CD4-positive, alpha-beta T cell treated with Interleukin-4 for 1 hour (primary cell): ENCODE data around the gene DDX11.
"Not testable (repeated sequence)": the region's sequence is repeated elsewhere in the genome, so short reads cannot be mapped to it uniquely, and the experiment has no call there.

ENCODE experiments used
- DNase-seq, 2 donors: peaks; one replicate each; pipeline ENCODE4 v3.0.0-alpha.2; 2020 to 2022

The DDX11 gene

DNA sequence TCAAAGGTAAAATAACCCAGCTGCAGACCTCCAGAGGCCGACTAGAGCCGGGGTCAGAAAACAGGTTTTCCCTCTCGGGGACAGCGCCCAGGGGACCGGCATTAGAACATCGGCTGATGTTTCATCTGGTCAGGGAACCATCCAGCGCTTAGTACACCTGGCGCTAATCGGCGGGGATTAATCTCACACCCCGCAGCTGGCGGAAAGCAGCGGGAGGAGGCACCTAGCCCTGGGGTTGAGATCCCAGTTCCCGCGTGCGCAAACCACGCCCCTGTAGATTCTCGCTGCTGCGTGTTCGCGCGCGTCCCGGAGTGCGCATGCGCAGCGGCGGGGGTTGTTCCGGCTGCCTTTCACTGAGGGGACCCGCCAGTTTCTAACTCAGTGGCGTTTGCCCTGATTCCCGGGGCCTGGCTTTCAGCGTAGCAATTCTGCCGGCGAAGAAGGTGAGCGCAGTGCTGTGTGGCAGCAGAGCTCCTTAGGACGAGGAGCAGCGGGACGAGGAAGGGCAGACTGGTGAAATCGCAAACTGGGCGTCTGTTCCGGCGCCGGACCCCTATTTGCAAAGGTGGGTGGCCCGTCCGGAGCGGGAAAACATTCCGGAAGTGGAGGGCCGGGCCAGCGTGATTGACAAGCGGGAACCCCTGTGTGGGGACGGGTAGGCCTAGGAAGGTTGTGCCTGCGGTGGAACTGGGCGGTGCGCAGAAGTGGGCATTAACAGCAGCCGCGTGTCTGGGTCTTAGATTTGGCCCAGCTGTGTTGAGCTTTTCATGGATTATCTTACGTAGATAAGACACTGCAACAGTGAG lies at the start of gene DDX11:
TSS of gene DDX11 (plus strand) at position 334 of the 806 bp plus-strand sequence. CDS start 4,534 bp downstream, outside the sequence.
- DNase-seq, result peak; percentile 93 to 94

DNA sequence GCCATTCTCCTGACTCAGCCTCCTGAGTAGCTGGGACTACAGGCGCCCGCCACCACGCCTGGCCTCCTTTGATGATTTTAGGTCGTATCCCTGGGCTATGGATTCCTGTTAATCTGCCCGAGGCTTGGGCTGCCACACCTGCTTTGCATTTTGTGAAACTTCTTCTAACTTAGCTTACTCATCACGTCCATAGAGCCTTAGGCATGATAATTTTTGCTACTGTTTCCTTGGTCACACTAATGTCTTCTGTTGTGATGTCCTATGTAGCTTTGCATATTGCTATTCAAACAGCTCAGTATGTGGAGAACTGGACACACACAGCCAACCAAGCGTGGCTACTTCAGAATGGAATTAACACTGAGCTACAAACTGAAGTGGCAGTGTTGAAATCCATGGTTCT lies 47.5 kb upstream of the DDX11 start:
- no peak for DNase-seq

DNA sequence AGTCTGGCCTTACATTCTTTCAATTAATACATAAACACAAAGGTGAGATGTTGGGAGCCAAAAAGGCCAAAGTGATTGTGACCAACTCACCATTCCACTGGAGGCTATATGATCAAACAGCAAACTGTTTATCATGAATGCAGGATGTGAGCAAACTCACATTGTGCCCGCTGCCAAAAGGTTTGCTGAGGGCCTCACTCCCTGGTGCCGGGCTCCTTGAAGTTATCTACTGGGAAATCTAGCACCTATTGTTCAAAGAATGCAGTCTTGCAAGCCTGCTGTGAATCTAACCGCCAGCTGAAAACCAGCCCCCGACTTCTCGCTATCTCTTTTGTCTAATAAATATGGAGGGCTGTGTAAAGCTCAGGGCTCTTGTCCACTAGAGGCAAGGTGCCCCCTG lies 46.7 kb upstream of the DDX11 start:
- not testable (repeated sequence) for DNase-seq

DNA sequence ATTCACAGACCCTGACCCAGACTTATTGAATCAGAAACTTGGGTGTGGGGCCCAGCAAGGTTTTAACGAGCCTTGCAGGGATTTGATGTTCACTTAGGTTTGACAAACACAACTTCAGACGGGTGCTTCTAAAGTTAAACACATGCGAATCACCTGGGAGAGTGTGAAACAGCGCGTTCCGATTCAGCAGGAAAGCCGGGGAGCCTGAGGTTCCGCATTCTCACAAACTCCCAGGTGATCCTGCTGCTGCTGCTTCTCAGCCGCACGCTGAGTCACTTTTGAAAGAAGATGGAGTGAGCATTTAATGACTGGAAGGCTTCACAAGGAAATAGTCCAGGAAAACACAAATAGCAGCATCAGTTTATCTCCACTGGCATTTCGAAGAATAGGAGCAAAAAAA lies 44.2 kb upstream of the DDX11 start:
- no peak for DNase-seq

DNA sequence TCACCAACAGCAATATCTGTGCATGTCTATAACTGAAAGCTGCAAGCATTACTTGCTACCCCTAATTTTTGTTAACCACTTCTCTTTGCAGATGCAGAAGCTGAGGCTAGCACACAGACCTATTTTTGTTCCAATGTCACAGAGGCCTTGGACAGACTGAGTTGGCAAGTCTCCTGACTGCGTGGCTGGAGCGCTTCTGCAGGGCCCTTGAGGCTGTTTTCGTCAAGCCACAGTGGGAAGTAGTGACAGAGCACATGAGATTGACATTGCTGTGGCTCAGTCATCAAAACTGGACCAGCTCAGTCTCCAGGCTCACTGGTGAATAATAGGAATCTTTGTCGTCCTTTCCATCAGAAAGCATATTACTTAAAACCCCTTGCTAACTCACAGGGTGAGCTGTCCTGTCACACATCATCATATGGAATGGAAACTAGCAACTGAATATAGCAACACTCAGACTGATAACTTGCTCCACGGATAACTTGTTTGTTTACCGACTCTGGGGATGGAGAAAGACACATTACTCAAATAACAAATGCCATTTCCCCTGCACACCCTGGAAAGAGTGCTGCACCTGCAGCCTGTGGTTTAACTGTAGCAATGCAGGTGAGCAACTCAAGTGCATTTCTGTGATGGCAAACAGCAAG lies 43.6 kb upstream of the DDX11 start:
- no peak for DNase-seq

DNA sequence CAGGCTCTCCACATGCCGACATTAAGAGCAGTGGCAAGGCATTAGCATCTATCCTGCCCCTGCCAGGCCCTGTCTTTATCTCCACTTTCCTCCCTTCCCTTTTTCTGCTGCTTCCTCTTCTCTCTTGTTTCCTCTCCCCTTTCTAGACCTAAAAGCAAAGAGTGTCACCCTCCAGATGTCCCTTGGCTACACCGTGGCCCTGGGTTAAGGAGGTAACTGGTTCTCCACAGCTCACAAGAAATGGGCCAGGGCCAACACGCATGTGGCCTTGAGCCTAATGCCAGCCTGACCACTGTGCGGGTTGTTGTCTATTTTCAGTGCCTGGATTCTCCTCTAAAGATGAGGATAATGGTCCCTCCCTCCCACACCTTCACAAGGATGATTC lies 41.7 kb upstream of the DDX11 start:
- no peak for DNase-seq

DNA sequence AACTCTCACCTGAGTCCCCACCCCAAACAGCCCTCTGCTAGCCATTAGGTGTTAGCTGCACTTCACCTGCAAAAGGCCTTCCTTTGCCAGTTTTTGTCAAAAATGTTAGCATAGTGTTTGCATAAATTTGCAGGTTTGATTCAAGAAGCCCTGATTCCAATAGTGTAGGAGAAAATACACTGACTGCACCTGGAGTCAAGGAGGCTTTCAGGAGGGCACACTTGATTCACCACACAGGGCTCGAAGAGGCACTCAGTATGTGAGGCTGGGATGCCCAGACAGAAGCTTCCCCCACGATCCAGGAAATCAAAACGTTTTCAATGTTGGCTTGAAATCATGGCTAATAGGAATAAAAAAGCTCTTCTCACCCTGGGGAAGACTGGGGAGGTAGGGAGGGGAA lies 40.5 kb upstream of the DDX11 start:
- DNase-seq, result no peak

DNA sequence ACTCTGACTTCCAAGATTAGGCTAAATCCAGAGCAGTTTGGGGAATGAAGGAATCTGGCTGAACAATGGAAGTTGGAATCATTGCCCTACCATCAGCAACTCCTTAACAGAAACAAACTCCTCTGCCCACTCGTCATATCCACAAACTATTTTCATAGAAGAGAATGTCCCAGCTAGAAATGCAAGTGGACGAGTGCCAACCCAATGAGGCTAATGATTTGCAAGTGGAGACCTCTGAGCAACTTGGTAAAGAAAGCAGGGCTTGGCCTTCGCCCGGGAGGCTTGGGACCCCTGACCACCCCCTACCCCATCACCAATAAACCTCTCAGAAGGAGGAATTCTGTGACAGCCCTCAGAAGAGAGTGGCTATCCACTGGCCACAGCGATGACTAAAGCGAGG lies 40.0 kb upstream of the DDX11 start:
- no peak for DNase-seq

DNA sequence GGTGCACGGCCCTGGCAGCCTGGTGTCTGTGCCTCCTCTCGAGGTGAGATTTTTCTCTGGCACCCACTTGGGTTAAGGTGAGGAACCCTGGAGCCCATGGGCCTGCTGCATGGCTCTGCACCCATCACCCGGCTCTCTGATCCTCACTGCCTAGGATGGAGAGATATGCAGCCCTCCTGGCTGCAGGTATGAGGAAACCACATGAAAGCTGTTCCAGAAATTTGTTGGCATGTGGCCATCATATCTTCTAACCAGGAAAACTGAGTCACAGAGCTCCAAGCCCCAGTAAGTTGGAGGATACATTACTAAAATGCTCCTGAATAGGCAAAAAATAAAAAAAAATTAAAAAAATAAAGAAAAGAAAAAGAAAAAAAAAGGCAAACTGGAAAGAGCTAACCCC lies 39.3 kb upstream of the DDX11 start:
- no peak for DNase-seq

DNA sequence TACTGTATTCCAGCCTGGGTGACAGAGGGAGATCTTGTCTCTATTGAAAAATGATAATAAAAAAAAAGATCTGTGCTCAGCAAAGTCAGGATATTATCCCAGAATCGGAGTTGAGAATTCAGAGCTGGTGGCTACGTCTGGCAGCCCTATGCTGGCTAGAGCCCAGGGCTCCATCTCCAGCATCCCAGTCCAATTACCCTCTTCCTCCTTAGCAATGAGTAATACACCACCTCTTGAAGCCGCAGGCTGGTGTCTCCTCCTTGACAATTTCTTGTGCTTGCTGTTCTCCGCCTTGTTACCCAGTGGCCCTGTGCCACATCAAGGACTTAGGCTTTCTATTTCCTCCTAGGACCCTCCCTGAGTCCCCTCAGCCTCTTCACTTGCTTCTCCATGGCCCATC lies 38.4 kb upstream of the DDX11 start:
- DNase-seq, result no peak

DNA sequence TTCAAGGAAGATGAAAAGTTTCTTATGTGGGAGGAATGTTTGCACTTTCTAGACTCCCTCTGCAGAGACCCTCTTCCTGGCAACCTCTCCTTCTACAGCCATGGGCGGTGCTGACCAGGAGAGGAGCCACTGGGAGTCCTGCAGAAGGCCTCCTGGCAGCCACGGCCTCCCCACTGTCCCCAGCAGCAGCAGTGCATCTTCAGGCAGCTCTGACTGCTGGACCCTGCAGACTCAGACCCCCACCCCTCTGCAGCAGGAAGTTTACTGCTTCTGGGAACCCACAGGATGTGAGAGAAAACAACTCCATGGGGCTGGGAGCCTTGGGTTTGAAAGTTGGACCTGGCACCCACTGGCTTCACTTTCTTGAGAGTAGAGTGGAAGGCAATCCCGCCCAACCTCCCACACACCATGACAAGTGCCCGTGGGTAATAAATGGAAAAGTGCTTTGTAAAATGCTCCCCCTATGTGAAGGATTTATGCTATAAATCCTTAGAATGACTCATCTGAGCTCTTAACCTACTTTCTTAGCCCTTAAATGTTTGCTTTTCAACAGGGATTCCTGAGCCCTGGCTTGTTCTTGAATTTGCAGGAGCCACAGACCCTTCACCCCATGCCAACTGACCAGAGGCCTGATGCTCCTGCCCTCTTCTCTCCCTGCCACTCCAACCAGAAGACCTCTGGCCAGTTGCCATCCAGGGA lies 37.5 kb upstream of the DDX11 start:
- DNase-seq, result no peak

DNA sequence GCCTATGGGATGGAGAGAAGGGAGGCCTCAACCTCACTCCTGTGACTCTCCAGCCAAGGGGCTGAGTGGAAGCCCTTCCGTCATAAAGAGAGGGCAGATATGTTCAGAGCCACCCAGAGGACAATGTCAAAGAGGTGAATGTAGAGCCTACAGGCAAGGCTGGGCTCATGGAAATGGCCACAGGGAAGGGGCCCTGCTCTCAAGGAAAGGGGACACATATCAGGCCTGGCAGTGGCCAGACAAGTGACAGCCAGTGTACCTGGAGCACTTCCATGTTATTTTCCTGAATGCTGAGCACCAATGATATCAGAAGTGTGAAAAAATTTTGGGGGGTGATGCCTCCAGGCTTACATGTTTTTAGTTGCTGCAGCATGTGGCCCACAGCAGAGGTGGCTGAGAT lies 36.6 kb upstream of the DDX11 start:
- no peak for DNase-seq

DNA sequence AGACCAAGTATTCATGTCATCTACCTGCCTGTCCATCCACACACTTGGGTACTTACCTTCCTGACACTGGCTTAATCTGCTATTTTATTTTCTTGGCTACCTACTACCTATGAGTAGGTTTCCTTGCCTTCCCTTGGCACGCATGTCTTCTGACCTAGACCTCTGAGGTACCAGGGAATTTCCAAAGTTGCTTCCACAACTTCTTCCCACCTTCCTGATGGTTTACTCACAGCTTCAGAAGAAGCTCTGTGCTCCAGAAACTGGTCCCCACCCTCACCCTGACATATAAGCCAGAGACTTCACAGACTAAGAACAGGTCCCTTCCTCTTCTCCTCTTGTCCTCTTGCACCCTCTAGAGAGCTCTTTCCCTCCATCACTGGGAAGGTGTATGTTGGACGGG lies 35.7 kb upstream of the DDX11 start:
- DNase-seq, result no peak

DNA sequence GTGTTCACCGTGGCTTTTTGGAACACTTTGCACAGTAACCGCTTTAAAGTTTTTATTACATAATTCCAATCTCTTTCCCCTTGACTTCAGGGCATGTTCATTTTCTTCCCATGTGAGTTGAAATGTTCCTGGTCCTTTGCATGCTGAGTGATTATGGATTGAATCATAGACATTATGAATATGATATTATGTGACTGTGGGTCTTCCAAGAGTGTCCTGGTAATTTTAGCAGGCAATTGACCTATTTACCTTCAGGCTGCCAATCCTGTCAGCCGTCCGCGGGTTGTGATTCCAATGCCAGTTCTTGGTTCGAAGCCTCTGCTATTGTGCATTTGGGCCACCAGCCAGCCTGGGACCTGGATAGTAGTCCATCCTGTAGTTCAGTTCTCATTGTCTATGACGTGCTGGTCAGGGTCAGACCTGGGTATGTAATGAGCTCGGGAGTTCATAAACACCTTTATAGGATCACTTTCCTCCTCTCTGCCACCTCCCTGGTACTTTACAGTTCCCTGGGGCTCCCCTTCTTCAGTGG lies 32.6 kb upstream of the DDX11 start:
- DNase-seq, result no peak

DNA sequence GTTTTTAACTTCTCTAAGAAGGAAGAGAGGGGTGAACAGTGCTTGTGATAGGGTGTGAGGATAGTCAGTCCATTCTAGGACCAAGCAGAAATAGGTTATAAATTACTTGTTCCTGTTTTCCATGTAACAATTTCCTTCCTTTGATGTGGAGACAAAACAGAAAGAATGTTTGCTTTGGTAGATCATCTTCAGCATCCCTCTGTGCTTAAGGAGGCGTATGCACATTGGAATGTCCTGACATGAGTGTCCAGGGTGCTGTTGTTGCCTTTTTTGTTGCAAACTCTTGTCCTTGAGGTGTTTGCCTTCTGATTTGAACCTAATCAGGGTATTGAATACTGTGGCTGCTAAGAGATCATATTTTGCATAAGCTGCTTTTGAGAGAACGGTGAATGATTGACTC lies 23.5 kb upstream of the DDX11 start:
- DNase-seq, result not testable (repeated sequence)

DNA sequence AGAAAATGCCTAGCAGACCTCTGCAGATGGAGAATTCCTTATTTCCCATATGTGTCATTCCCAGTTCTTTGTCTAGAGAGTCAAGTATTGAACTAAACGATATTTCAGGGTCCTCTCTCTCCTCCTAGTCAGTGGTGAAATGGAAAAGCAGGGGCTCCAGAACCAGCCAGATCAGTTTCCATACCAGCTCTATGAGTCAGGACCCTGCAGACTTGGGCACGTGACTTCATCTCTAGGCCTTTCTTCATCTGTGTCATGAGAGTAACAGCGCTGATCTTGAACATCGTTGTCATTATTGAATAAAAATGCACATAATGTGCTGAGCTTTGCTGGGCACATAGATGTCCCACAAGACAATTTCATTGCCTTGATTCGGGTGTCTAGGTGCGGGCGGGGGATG lies 23.1 kb upstream of the DDX11 start:
- DNase-seq, result not testable (repeated sequence)

DNA sequence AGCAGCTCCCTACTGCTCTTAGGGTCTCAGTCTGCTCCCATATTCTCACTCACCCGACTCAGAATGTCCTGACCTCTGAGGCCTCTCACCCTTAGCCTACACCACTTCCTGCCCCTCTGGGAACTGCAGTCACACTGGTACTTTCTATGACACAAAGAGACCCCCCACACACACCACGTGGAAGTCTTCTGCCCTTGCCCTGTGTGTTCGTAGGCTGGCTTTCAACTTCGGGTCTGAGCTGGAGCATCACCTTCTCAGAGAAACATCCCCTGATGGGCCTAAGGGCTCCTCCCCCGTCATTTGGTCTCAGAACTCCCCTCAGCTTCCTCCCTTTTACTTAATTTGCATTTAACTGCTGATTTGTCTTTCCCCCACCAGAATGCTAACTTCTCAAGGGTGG lies 22.0 kb upstream of the DDX11 start:
- DNase-seq, result not testable (repeated sequence)

DNA sequence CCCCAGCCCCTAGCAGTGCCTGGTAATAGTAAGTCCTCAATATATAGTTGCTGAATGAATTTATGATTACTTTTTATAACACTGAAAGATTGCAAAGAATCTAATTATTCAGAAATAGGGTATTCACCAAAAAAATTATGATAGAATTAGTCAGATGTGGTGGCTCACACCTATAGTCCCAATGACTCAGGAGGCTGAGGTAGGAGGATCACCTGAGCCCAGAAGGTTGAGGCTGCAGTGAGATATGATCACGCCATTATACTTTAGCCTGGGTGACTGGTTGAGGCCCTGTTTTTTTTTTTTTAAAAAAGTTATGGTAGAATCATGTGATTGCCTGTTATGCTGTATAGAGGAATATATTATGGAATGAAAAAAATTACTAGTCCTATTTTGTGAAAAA lies 21.5 kb upstream of the DDX11 start:
- not testable (repeated sequence) for DNase-seq

DNA sequence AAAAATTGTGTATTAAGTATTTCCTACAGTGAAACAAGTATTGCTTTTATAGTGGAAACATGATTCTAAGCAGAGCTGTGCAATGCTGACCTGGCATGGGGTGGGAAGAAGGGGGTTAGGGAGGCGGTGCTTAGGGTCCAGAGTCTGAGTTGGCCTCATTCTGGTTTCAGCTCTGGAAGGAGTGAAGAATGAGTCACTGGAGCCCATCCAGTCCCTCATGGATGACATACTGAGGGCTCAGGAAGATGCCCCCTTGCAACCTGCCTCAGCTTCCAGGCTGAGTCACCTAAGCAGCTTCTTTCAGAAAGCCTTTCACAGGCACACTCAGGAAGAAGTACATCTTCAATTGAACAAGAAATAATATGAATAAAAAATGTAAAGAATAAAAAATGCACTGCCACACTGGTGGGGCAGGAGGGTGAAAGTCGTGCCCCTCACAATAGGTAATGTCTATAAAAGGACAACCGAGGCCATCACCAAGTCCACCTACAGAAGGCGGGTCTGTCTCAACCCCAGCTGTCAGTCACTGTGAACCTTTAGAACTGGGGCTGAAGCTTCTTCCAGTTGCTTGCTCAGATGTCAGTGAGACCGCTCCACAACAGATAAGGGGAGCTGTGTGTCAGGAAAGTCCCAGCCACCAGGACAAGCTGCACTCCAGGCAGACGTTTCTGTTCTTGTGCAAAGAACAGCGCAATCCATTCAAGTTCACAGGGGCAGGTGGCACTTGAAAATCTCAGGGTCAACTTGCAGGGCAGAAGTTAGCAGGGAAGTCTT lies 20.8 kb upstream of the DDX11 start:
- DNase-seq, result not testable (repeated sequence)

DNA sequence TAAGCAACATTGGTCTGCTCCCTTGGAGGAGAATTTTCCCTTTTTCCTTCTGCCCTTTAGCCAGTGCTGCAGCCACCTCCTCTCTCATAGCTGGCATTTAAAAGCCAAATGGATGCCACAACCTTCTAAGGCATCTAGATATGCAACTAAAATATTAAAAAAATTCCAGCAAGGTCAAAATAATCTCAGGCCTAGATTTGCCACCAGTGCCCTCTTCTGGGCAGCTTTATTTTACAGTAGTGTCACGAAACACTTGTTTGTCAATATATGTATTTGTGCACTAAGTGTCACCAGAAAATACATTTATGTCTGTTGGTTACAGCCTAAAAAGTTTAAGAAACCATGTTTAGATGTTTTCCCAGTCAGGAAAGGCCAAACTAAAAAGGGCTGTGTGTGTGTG lies 19.7 kb upstream of the DDX11 start:
- DNase-seq, result not testable (repeated sequence)

DNA sequence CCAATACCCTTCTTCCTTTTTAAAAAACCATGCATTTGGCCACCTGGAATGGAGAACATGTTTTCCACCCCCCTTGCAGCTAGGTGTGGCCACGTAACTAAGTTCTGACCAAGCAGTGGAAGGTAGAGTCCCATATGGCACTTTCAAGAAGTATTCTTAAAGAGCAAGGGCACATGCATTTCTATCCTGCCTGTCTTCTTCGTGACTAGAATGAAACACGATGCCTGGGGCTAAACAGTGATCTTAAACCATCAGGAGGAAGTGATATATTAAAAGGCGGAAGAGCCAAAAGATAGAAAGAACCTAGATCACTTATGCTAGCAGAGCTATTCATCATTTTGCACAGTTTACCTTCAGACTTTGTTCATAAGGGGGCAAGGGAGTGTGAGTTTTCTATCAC lies 16.0 kb upstream of the DDX11 start:
- no peak for DNase-seq

DNA sequence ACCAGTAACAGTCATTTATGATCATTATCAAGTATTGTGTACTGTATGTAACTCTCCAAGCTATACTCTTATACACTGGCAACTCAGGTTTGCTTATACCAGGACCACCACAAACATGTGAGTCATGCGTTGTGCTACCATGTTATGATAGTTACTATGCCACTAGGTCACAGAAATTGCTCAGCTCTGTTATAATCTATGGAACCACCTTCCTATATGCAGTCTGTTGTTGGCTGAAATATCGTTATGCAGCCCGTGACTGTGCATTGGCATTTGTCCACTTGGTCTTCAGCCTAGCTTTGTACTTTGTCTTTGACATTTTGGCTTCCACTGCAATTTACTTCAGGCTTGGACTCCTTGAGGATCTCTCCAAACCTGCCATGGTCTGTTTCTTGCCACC lies 7.5 kb upstream of the DDX11 start:
- DNase-seq, result not testable (repeated sequence)

DNA sequence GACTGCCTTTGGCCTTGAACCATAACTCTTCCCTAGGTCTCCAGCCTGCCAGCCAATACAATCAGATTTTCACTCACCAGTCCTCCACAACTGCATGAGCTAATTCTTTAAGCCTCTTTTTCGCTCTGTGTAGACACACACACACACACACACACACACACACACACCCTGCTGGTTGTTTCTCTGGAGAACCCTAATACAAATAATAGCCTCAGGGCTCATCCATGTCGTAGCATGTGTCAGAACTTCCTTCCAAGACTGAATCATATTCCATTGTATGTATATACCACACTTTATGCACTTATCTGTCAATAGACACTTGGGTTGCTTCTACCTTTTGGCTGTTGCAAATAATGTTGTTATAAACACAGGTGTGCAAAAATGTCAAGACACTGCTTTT lies 6.0 kb upstream of the DDX11 start:
- not testable (repeated sequence) for DNase-seq
